T-cell (primary cell): ENCODE data around the gene DHRS1. TPM values are rescaled to one million over a fixed set of nuclear protein-coding genes. Genes with fewer than 3 reads are reported as not detected.
A peak's percentile ranks its signal among the peaks of the same experiment; 100 is the strongest.

Source experiments
- ATAC-seq, 4 experiments: fragments of 200-7000 bp in 3 of 4; fragments of 150-1000 bp in 1 of 4; cut with Tn5 transposase; replicated peaks in 1 of 4; 1 replicate in 3 of 4; 2 replicates in 1 of 4; pipeline ENCODE4 v1.10.0; 2021; ENCODE audit warnings: moderate library complexity in 3 of 4, mild to moderate bottlenecking in 2 of 4, moderate number of reproducible peaks in 1 of 4
- CTCF ChIA-PET, 2 donors: fragments of 300-600 bp; sonication (Branson Sonifier 250); formaldehyde crosslinking; loops; one replicate each; lab custom pipeline; 2022; ENCODE audit warnings: antibody characterized with exemption in 2 of 2; lab: Charles Lee
- POLR2A ChIA-PET, 2 donors: fragments of 300-600 bp; sonication (Branson Sonifier 250); formaldehyde crosslinking; loops; one replicate each; lab custom pipeline; 2022; ENCODE audit warnings: antibody characterized with exemption in 2 of 2; lab: Charles Lee
- DNase-seq, 35 experiments: peaks; one replicate each; pipeline versions ENCODE4 v3.0.0 to v3.0.0-alpha.2; 2013 to 2023
- H3K27ac ChIP-seq: one replicate; pipeline ENCODE4 v1.5.1; 2013; ENCODE audit warnings: low read length
- H3K27me3 ChIP-seq, 2 experiments: replicated peaks in 1 of 2; 1 replicate in 1 of 2; 2 replicates in 1 of 2; pipeline versions ENCODE4 v1.6.1 to v1.7.0; 2013; ENCODE audit warnings: low read length in 1 of 2, mixed read lengths in 1 of 2; ENCODE audit not compliant: control insufficient read depth in 2 of 2, insufficient read depth in 2 of 2; ENCODE audit errors: extremely low read depth in 1 of 2
- H3K36me3 ChIP-seq, 2 donors: 1 replicate in 1 of 2; 2 replicates in 1 of 2; pipeline versions ENCODE4 v1.6.1 to v1.7.0; 2013; ENCODE audit warnings: low read length in 1 of 2; ENCODE audit not compliant: control insufficient read depth in 2 of 2, insufficient read depth in 1 of 2; ENCODE audit errors: extremely low read depth in 1 of 2
- H3K4me1 ChIP-seq, 2 experiments: 1 replicate in 1 of 2; 2 replicates in 1 of 2; pipeline versions ENCODE4 v1.6.1 to v1.7.0; 2013; ENCODE audit warnings: low read length in 2 of 2, mixed read lengths in 1 of 2; ENCODE audit not compliant: insufficient read depth in 2 of 2, control insufficient read depth in 1 of 2; ENCODE audit errors: extremely low read depth in 1 of 2
- H3K4me3 ChIP-seq, 2 donors: 1 replicate in 1 of 2; 2 replicates in 1 of 2; pipeline versions ENCODE4 v1.5.1 to v1.7.0; 2013; ENCODE audit warnings: mild to moderate bottlenecking in 2 of 2, low read length in 1 of 2, moderate library complexity in 1 of 2; ENCODE audit not compliant: control insufficient read depth in 1 of 2; ENCODE audit errors: extremely low read depth in 1 of 2
- H3K9me3 ChIP-seq: 2 replicates; pipeline ENCODE4 v1.7.0; 2013
- H3K27ac Mint-ChIP-seq, 2 donors: one replicate each; pipeline ENCODE4 v1.8.0; 2020 to 2021; ENCODE audit warnings: mild to moderate bottlenecking in 2 of 2, mixed read lengths in 2 of 2
- H3K27me3 Mint-ChIP-seq, 2 donors: one replicate each; pipeline ENCODE4 v1.8.0; 2021 to 2022; ENCODE audit warnings: mixed read lengths in 2 of 2
- H3K36me3 Mint-ChIP-seq: one replicate; pipeline ENCODE4 v1.8.0; 2021; ENCODE audit warnings: mixed read lengths
- H3K4me1 Mint-ChIP-seq, 3 donors: one replicate each; pipeline ENCODE4 v1.8.0; 2020 to 2022; ENCODE audit warnings: mixed read lengths in 3 of 3, mild to moderate bottlenecking in 1 of 3
- H3K4me3 Mint-ChIP-seq, 3 donors: one replicate each; pipeline ENCODE4 v1.8.0; 2020 to 2022; ENCODE audit warnings: mild to moderate bottlenecking in 3 of 3, mixed read lengths in 3 of 3, moderate library complexity in 3 of 3
- H3K9me3 Mint-ChIP-seq, 3 donors: one replicate each; pipeline ENCODE4 v1.8.0; 2020 to 2022; ENCODE audit warnings: mixed read lengths in 3 of 3
- WGBS: methylation state at CpG from one replicate; pipeline ENCODE4 v1.1.5; 2013; ENCODE audit warnings: missing lambda C conversion rate; ENCODE audit not compliant: insufficient coverage; 5-methylcytosine and 5-hydroxymethylcytosine counted together
- total RNA-seq, 35 experiments: library from RNA in 6 of 35; stranded (reverse) in 6 of 35; fragments of 120-200 nt in 1 of 35; gene quantifications; one replicate each; pipeline versions ENCODE4 v1.2.1 to v1.2.4 and lab custom pipeline; 2013 to 2026

DHRS1 gene
- total RNA-seq, 5 donors from 2014 or later (not counting 1 experiment from before 2014, with no cell fraction given): 34.2 to 47.6 (median 39.1) TPM

GRCh38 chr14:24340606-24341005 is 41.0 kb upstream of the DHRS1 start:
- no peak for ATAC-seq
- DNase-seq: no peak
- Mint-ChIP-seq H3K9me3 (no peaks in the 10 kb centered on the region), H3K36me3 (peaks cover 28% of the 10 kb centered on the region), H3K27me3 (peaks cover 16 to 17% of the 10 kb centered on the region in 2 donors), H3K27ac (no peak overlapping the region), H3K4me1 (peaks cover 21 to 36% (median 24%) of the 10 kb centered on the region in 3 donors), H3K4me3 (peak overlapping the region in 1 of 3 donors; percentile 84)
- peaks cover 0 to 20% of the 10 kb centered on the region in 2 experiments for H3K27me3 ChIP-seq
- no peaks in the 10 kb centered on the region for H3K9me3 ChIP-seq
- H3K27ac ChIP-seq: no peak overlapping the region
- H3K36me3 ChIP-seq: peaks cover 16 to 26% of the 10 kb centered on the region in 2 donors
- H3K4me1 ChIP-seq: peaks cover 6 to 18% of the 10 kb centered on the region in 2 experiments
- CTCF ChIA-PET: interaction anchor here (0.5 to 1.6 kb wide), 6 partner anchors 33 to 862 kb away, joined by 3 to 11 read pairs (median 4); partner anchors contain the start of genes CIDEB (in 1 of the 2) and TINF2 (in 1 of the 2)
- no CpG with 5 or more reads among the region's 1 CpG for WGBS
- no peak overlapping the region for H3K4me3 ChIP-seq
- POLR2A ChIA-PET: interaction anchor here in 1 of 2 donors (0.6 kb wide), 1 partner anchor 112 kb away, joined by 8 read pairs; no protein-coding TSS in a partner anchor

DNA sequence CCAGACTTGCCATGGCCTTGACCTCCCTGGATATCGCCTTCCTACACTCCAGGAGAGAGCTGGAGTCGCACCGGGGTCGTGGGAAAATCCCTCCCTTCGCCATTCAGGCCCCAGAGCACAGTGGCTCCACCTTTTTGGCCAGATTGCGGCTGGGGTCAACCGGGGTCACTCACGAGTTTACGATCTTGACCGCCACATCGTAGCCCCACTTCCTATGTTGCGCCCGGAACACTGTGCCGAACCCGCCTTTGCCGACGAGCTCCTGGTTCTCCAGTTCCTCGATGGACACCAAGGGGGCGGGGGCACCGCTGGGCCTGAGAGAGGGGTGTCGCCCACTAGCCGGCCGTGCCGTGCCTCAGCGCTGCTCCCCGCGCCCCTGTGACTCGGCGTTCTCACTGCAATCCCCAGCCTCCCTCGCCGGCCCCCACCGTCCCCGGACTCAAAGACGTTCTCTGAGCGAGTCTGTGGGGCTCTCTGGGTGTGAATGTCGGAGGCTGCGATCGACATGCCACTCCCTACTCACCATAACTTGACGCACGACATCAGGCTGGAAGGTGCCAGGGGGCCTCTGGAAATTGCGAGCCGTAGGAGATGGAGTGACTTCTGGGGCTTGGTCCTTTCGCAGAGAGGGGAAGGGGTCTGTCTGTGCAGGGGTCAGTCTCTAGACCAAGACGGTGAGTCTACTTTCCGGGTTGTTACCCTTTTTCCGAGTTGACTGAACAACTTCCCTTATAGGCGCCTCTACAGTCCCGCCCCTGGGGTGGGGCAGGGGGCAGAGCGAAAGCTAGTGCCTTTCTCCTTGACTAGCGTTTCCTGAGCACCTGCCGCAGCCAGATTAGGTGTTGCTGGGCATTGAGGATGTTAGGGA is 39.9 kb upstream of the DHRS1 start, which contains the start of gene RIPK3:
Gene RIPK3, minus strand, starts transcription at position 708 of the 868 bp plus-strand sequence. Its CDS starts 165 bp downstream, at position 543.
- CTCF ChIA-PET: interaction anchor here (0.7 to 1.6 kb wide), 7 partner anchors 32 to 98 kb away, joined by 3 to 9 read pairs (median 4); partner anchors contain the start of genes CIDEB (in 1 of the 2) and TINF2 (in 1 of the 2)
- Histone ChIP-seq H3K9me3 (no peaks in the 10 kb centered on the region), H3K36me3 (peaks cover 16 to 26% of the 10 kb centered on the region in 2 donors), H3K4me1 (peaks cover 6 to 27% of the 10 kb centered on the region in 2 experiments), H3K27ac (peak within 1 kb of the TSS; percentile 48), H3K4me3 (peak within 1 kb of the TSS; percentile 68 to 77), H3K27me3 (peaks cover 0 to 20% of the 10 kb centered on the region in 2 experiments)
- WGBS: 13% methylated on average over 24 of the region's 51 CpGs
- peak; percentile 95 to 96 (median 96) for ATAC-seq
- peak; percentile 47 to 83 (median 68) for DNase-seq
- Mint-ChIP-seq H3K27ac (peak within 1 kb of the TSS; percentile 91 to 94), H3K36me3 (peaks cover 31% of the 10 kb centered on the region), H3K9me3 (no peaks in the 10 kb centered on the region), H3K27me3 (peaks cover 13 to 18% of the 10 kb centered on the region in 2 donors), H3K4me3 (peak within 1 kb of the TSS; percentile 84 to 96 (median 93)), H3K4me1 (peaks cover 29 to 44% (median 29%) of the 10 kb centered on the region in 3 donors)
- POLR2A ChIA-PET: no interaction called here

- Histone ChIP-seq H3K36me3 (peaks cover 16 to 26% of the 10 kb centered on the region in 2 donors), H3K4me1 (peaks cover 10 to 34% of the 10 kb centered on the region in 2 experiments), H3K4me3 (peak overlapping the region; percentile 68 to 77), H3K27me3 (peaks cover 3 to 24% of the 10 kb centered on the region in 2 experiments), H3K27ac (no peak overlapping the region), H3K9me3 (no peaks in the 10 kb centered on the region)
- Mint-ChIP-seq H3K4me1 (peaks cover 29 to 49% (median 35%) of the 10 kb centered on the region in 3 donors), H3K27ac (no peak overlapping the region), H3K36me3 (peaks cover 31% of the 10 kb centered on the region), H3K9me3 (no peaks in the 10 kb centered on the region), H3K27me3 (peaks cover 15 to 17% of the 10 kb centered on the region in 2 donors), H3K4me3 (peak overlapping the region; percentile 84 to 96 (median 93))
- DNase-seq (no peak), ATAC-seq (no peak)
- ChIA-PET CTCF (interaction anchor here in 1 of 2 donors (1.5 kb wide), 1 partner anchor 93 kb away, joined by 3 read pairs; no protein-coding TSS in a partner anchor), POLR2A (no interaction called here)
- WGBS: 94% methylated on average over 14 of the region's 14 CpGs
These were observed 39.3 kb upstream of the DHRS1 start for GRCh38 chr14:24338843-24339242.

GRCh38 chr14:24337824-24338175 is 38.2 kb upstream of the DHRS1 start:
- ChIA-PET POLR2A (interaction anchor here in 1 of 2 donors (0.6 kb wide), 1 partner anchor 10 kb away, joined by 3 read pairs; no protein-coding TSS in a partner anchor), CTCF (interaction anchor here in 1 of 2 donors (0.6 to 1.5 kb wide), 2 partner anchors 11 to 94 kb away, joined by 3 to 4 read pairs; no protein-coding TSS in a partner anchor)
- whole genome bisulfite sequencing: 97% methylated on average over 6 of the region's 8 CpGs
- H3K27ac ChIP-seq: no peak overlapping the region
- ATAC-seq (no peak), DNase-seq (no peak)
- H3K36me3 ChIP-seq: peaks cover 16 to 26% of the 10 kb centered on the region in 2 donors
- peaks cover 10 to 24% of the 10 kb centered on the region in 2 donors for H3K27me3 Mint-ChIP-seq
- H3K27me3 ChIP-seq: peaks cover 7 to 33% of the 10 kb centered on the region in 2 experiments
- H3K4me1 Mint-ChIP-seq: peaks cover 37 to 59% (median 41%) of the 10 kb centered on the region in 3 donors
- peaks cover 31% of the 10 kb centered on the region for H3K36me3 Mint-ChIP-seq
- peaks cover 14 to 45% of the 10 kb centered on the region in 2 experiments for H3K4me1 ChIP-seq
- H3K4me3 ChIP-seq: no peak overlapping the region
- H3K27ac Mint-ChIP-seq: peak overlapping the region in 1 of 2 donors; percentile 4
- H3K4me3 Mint-ChIP-seq: peak overlapping the region; percentile 67 to 96 (median 84)
- no peaks in the 10 kb centered on the region for H3K9me3 Mint-ChIP-seq
- H3K9me3 ChIP-seq: no peaks in the 10 kb centered on the region

DNA sequence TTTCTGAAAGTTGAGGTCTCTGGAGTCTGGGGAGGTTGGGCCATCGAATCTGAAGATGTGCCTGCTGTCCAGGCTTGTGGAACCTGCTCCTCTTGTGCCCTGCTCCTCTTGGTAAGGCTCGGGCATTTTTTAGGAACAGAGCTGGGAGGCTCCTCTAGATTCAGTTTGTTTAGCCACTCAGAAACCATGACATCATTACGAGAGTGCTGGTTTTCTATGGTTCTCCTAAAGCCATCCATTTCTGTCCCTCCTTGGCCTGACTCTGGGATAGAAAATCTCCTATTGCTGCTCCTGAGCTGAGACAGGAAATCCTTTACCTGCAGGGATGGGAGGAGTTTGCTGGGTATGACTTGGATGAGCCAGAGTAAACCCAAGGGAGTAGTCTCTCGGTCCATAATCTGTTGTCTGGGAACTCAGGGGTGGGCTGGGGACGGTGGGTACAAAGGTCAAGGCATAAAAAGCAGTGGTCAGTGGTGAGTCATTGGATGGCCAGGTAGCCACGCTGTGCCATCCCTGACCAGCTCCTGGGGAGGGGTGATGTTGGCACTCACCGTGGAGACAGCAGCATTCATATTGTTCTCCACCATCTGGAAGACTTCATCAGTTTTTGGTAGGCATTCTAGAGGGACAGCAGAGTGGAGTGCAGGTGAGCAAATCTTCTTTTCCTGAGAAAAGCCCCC is 37.7 kb upstream of the DHRS1 start:
- Mint-ChIP-seq H3K27ac (no peak overlapping the region), H3K27me3 (peaks cover 9 to 25% of the 10 kb centered on the region in 2 donors), H3K9me3 (no peaks in the 10 kb centered on the region), H3K36me3 (peaks cover 31% of the 10 kb centered on the region), H3K4me3 (peak overlapping the region; percentile 67 to 96 (median 84)), H3K4me1 (peaks cover 42 to 63% (median 47%) of the 10 kb centered on the region in 3 donors)
- ChIA-PET CTCF (interaction anchor here (0.6 kb wide), 3 partner anchors 10 to 87 kb away, joined by 3 to 4 read pairs (median 3); no protein-coding TSS in a partner anchor), POLR2A (interaction anchor here in 1 of 2 donors (0.6 kb wide), 1 partner anchor 11 kb away, joined by 3 read pairs; no protein-coding TSS in a partner anchor)
- H3K4me1 ChIP-seq: peaks cover 19 to 50% of the 10 kb centered on the region in 2 experiments
- H3K36me3 ChIP-seq: peaks cover 16 to 26% of the 10 kb centered on the region in 2 donors
- no peak overlapping the region for H3K4me3 ChIP-seq
- ATAC-seq (no peak), DNase-seq (no peak)
- H3K27ac ChIP-seq: no peak overlapping the region
- no peaks in the 10 kb centered on the region for H3K9me3 ChIP-seq
- H3K27me3 ChIP-seq: peaks cover 8 to 38% of the 10 kb centered on the region in 2 experiments
- 100% methylated on average over 4 of the region's 7 CpGs for WGBS
